Measurements from ENCODE around the gene COQ5. TPM values are rescaled to one million over a fixed set of nuclear protein-coding genes. Genes with fewer than 3 reads are reported as not detected.

The COQ5 gene
- polyA plus RNA-seq, 3 donors = 9.3 to 38.9 (median 30.6) TPM

- DNase-seq = no peak
- Histone ChIP-seq H3K4me2 (replicated peaks; ENCODE audit: extremely low read depth, low read length, poor library complexity, severe bottlenecking) (no peak overlapping the region), H3K27ac (ENCODE audit: low read depth in 1 of 2, low read length in 2 of 2) (no peak overlapping the region), H2AFZ (ENCODE audit: insufficient read depth, low read depth, low read length, poor library complexity, severe bottlenecking) (no peak overlapping the region), H4K20me1 (ENCODE audit: insufficient read depth, low read length) (no peaks in the 10 kb centered on the region), H3K27me3 (ENCODE audit: control insufficient read depth in 2 of 2, insufficient read depth in 2 of 2, low read length in 2 of 2) (no peaks in the 10 kb centered on the region), H3K36me3 (replicated peaks in 1 of 2; ENCODE audit: control insufficient read depth in 1 of 2, insufficient read depth in 2 of 2, low read length in 2 of 2) (no peaks in the 10 kb centered on the region), H3K79me2 (ENCODE audit: insufficient read depth, low read length) (no peaks in the 10 kb centered on the region), H3K9ac (ENCODE audit: insufficient read depth, low read length, poor library complexity, severe bottlenecking) (no peak overlapping the region), H3K9me3 (replicated peaks in 1 of 2; ENCODE audit: control insufficient read depth in 1 of 2, insufficient read depth in 1 of 2, low read length in 2 of 2) (no peaks in the 10 kb centered on the region), H3K4me3 (replicated peaks in 1 of 3; ENCODE audit: low read depth in 2 of 3, low read length in 3 of 3) (no peak overlapping the region), H3K4me1 (ENCODE audit: control insufficient read depth in 1 of 2, insufficient read depth in 2 of 2, low read length in 2 of 2) (peaks cover 4 to 5% of the 10 kb centered on the region in 2 donors)
- no CpG with 5 or more reads among the region's 1 CpG for WGBS (ENCODE audit: insufficient coverage)
- no peak overlapping the region for H3K4me3 Mint-ChIP-seq
- H3K36me3 Mint-ChIP-seq = peaks cover 0 to 4% of the 10 kb centered on the region in 2 donors
- peaks cover 0 to under 1% (median 0%) of the 10 kb centered on the region in 7 donors for H3K9me3 Mint-ChIP-seq
- no peak overlapping the region for H3K27ac Mint-ChIP-seq
- TF ChIP-seq, protein P1, sequence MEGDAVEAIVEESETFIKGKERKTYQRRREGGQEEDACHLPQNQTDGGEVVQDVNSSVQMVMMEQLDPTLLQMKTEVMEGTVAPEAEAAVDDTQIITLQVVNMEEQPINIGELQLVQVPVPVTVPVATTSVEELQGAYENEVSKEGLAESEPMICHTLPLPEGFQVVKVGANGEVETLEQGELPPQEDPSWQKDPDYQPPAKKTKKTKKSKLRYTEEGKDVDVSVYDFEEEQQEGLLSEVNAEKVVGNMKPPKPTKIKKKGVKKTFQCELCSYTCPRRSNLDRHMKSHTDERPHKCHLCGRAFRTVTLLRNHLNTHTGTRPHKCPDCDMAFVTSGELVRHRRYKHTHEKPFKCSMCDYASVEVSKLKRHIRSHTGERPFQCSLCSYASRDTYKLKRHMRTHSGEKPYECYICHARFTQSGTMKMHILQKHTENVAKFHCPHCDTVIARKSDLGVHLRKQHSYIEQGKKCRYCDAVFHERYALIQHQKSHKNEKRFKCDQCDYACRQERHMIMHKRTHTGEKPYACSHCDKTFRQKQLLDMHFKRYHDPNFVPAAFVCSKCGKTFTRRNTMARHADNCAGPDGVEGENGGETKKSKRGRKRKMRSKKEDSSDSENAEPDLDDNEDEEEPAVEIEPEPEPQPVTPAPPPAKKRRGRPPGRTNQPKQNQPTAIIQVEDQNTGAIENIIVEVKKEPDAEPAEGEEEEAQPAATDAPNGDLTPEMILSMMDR (IDR thresholded peaks at IDR 0.05) = no peak
- intact Hi-C loops (cut with micrococcal nuclease) = no loop called here
- peaks cover 14% of the 10 kb centered on the region for H3K4me1 Mint-ChIP-seq
- H3K27me3 Mint-ChIP-seq (ENCODE audit: low read depth in 3 of 3) = peaks cover 0 to 1% (median 0%) of the 10 kb centered on the region in 3 donors
Measured at GRCh38 chr12:120479458-120479857, 49.5 kb downstream of the COQ5 start.

GRCh38 chr12:120475643-120476042 is 53.3 kb downstream of the COQ5 start:
- no peak overlapping the region for H3K27ac Mint-ChIP-seq

More at GRCh38 chr12:120475643-120476042, 53.3 kb downstream of the COQ5 start:
- Histone ChIP-seq H3K36me3 (replicated peaks in 1 of 2; ENCODE audit: control insufficient read depth in 1 of 2, insufficient read depth in 2 of 2, low read length in 2 of 2) (no peaks in the 10 kb centered on the region), H3K27me3 (ENCODE audit: control insufficient read depth in 2 of 2, insufficient read depth in 2 of 2, low read length in 2 of 2) (no peaks in the 10 kb centered on the region), H3K27ac (ENCODE audit: low read depth in 1 of 2, low read length in 2 of 2) (no peak overlapping the region), H3K4me3 (replicated peaks in 1 of 3; ENCODE audit: low read depth in 2 of 3, low read length in 3 of 3) (no peak overlapping the region), H2AFZ (ENCODE audit: insufficient read depth, low read depth, low read length, poor library complexity, severe bottlenecking) (no peak overlapping the region), H4K20me1 (ENCODE audit: insufficient read depth, low read length) (no peaks in the 10 kb centered on the region), H3K79me2 (ENCODE audit: insufficient read depth, low read length) (no peaks in the 10 kb centered on the region), H3K4me1 (ENCODE audit: control insufficient read depth in 1 of 2, insufficient read depth in 2 of 2, low read length in 2 of 2) (peaks cover 2 to 6% of the 10 kb centered on the region in 2 donors), H3K4me2 (replicated peaks; ENCODE audit: extremely low read depth, low read length, poor library complexity, severe bottlenecking) (no peak overlapping the region), H3K9ac (ENCODE audit: insufficient read depth, low read length, poor library complexity, severe bottlenecking) (no peak overlapping the region), H3K9me3 (replicated peaks in 1 of 2; ENCODE audit: control insufficient read depth in 1 of 2, insufficient read depth in 1 of 2, low read length in 2 of 2) (no peaks in the 10 kb centered on the region)
- H3K27me3 Mint-ChIP-seq (ENCODE audit: low read depth in 3 of 3) = peaks cover 0 to 1% (median 0%) of the 10 kb centered on the region in 3 donors
- peaks cover 7% of the 10 kb centered on the region for H3K4me1 Mint-ChIP-seq
- no CpG with 5 or more reads among the region's 1 CpG for WGBS (ENCODE audit: insufficient coverage)
- TF ChIP-seq, protein P1 (IDR thresholded peaks at IDR 0.05) = no peak
- DNase-seq = no peak
- H3K36me3 Mint-ChIP-seq = no peaks in the 10 kb centered on the region
- intact Hi-C loops (cut with micrococcal nuclease) = no loop called here
- H3K9me3 Mint-ChIP-seq = peaks cover 0 to 2% (median 0%) of the 10 kb centered on the region in 7 donors
- H3K4me3 Mint-ChIP-seq = no peak overlapping the region
